Activated naive CD4-positive, alpha-beta T cell (primary cell): Measurements from ENCODE around the gene KMT2E.
"Not testable (repeated sequence)": the region's sequence is repeated elsewhere in the genome, so short reads cannot be mapped to it uniquely, and the experiment has no call there.

Experiments used
- DNase-seq, 4 experiments: peaks; one replicate each; lab custom pipeline; 2025; lab: John Stamatoyannopoulos, UW

The KMT2E gene

GRCh38 chr7:105013816-105014692 is at the start of gene KMT2E:
KMT2E (plus strand) TSS chr7:105014205; CDS start chr7:105040953, 26,748 bp downstream.
- DNase-seq = peak; percentile 83 to 95 (median 89)

GRCh38 chr7:104964626-104965236 is 49.3 kb upstream of the KMT2E start:
- DNase-seq = no peak

GRCh38 chr7:104966022-104966421 is 48.0 kb upstream of the KMT2E start:
- no peak for DNase-seq

- no peak for DNase-seq
Observed at GRCh38 chr7:104967088-104967487, 46.9 kb upstream of the KMT2E start.

GRCh38 chr7:104967595-104967994 is 46.4 kb upstream of the KMT2E start:
- no peak for DNase-seq

GRCh38 chr7:104968648-104969047 is 45.4 kb upstream of the KMT2E start:
- DNase-seq = no peak

- DNase-seq = no peak
Observed at GRCh38 chr7:104969183-104969582, 44.8 kb upstream of the KMT2E start.

GRCh38 chr7:104971290-104972071 is 42.5 kb upstream of the KMT2E start:
- DNase-seq = no peak

GRCh38 chr7:104972500-104972899 is 41.5 kb upstream of the KMT2E start:
- DNase-seq = no peak

GRCh38 chr7:104973227-104973626 is 40.8 kb upstream of the KMT2E start:
- DNase-seq = no peak

GRCh38 chr7:104973909-104974415 is 40.0 kb upstream of the KMT2E start:
- no peak for DNase-seq

GRCh38 chr7:104975553-104975952 is 38.5 kb upstream of the KMT2E start:
- not testable (repeated sequence) for DNase-seq

- DNase-seq = no peak
Observed at GRCh38 chr7:104976966-104977636, 36.9 kb upstream of the KMT2E start.

GRCh38 chr7:104978460-104978859 is 35.5 kb upstream of the KMT2E start:
- no peak for DNase-seq

- DNase-seq = no peak
Observed at GRCh38 chr7:104979167-104979841, 34.7 kb upstream of the KMT2E start.

GRCh38 chr7:104980440-104980839 is 33.6 kb upstream of the KMT2E start:
- no peak for DNase-seq

GRCh38 chr7:104980841-104981671 is 32.9 kb upstream of the KMT2E start:
- DNase-seq = no peak

GRCh38 chr7:104981672-104982037 is 32.4 kb upstream of the KMT2E start:
- no peak for DNase-seq

- no peak for DNase-seq
Observed at GRCh38 chr7:104982308-104983075, 31.5 kb upstream of the KMT2E start.
